Brain microvascular endothelial cell (primary cell): ENCODE results near the gene AFDN.

Experiments
- DNase-seq: peaks from one replicate; pipeline ENCODE4 v3.0.0-alpha.2; 2020
- H3K27ac ChIP-seq: fragments of 250-450 bp; sonication (Bioruptor Pico); 2 replicates; pipeline ENCODE4 v1.5.1; 2020; ENCODE audit warnings: mild to moderate bottlenecking, moderate library complexity
- H3K27me3 ChIP-seq: fragments of 250-450 bp; sonication (Bioruptor Pico); replicated peaks from 2 replicates; pipeline ENCODE4 v1.5.1; 2020; ENCODE audit warnings: mild to moderate bottlenecking
- H3K36me3 ChIP-seq: fragments of 250-450 bp; sonication (Bioruptor Pico); replicated peaks from 2 replicates; pipeline ENCODE4 v1.5.1; 2020; ENCODE audit warnings: mild to moderate bottlenecking
- H3K4me3 ChIP-seq: 2 replicates; pipeline ENCODE4 v1.5.1; 2011; ENCODE audit warnings: low read depth, mild to moderate bottlenecking, control low read depth, low read length, moderate library complexity
- in situ Hi-C: cut with HindIII; loops from 2 replicates; pipeline ENCODE4 v1.10.0; 2017; ENCODE audit warnings: low sequenced_read_pairs, low pct_ligation_motif_present
- TF ChIP-seq, protein P1 (sequence below): IDR thresholded peaks from 2 replicates; pipeline ENCODE4 v1.5.1; 2011; ENCODE audit warnings: low read depth, mild to moderate bottlenecking, moderate library complexity, low read length, control low read depth, inconsistent platforms; ENCODE audit errors: missing control alignments

Gene AFDN

DNA sequence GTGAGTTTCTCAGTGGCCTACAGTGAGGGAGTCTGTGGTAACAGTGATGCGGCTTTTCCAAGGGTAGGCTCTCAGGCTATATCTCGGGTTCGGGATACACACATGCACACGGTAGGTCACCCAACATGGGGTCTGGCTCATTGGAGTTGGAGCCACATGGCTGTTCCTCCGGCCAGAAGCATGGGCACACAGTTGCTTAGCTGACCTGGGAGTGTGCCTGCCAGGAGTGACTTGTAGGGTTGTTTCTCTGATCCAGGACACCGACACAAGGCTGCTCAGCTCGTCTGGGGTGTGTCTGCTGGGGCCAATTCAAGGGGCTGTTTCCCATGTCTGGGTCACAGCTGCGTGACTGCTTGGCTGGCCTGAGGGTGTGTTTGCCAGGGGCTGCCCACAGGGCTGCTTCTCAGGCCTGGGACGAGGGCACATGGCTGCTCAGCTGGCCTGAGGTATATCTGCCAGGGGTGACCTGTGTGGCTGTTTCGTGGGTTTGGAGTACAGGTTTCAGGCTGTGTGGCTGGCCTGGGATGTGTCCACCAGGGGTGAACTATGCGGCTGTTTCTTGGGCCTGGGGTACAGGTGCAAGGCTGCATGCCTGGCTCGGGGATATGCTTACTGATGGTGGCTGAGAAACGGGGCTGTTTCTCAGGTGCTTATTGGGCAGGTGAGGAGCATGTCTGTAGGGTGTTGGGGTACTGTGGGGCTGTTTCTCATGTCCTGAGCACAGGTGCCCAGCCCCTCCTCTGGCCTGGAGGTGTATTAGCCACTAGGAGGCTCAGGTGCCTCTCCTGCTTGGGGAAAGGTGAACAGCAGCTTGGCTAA lies 185.9 kb downstream of the AFDN start:
- in situ Hi-C loops: no loop called here

DNA sequence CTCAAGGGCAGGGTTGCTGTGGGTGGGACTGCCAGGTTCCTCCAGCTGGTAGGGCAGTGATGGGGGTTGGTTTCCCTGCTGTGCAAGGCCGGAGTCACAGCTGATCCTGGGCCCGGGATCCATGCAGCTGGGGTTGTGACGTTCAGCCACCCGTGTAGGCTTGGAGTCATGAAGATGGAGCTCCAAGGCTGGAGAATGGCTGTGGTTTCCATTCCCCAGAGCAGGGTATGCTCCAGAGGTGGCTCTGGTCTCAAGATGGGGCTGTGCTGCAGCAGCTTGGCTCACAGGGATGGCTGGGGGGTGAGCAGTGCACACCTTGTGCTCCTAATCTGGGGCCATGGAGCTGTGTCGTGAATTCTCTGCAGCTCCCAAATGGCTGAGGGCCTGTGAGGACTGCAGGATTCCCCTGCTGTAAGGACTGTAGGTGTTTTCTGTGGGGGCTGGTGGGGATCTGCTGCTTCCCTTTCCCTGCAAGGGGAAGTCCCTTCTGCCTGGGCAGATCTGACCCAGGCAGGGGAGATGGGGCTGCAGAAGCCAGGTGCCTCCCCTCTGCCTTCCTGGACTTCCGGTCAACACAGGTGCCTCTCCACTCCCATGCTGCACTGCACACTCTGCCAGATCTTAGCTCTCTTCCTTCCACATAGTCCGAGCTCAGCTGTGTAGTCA lies 186.7 kb downstream of the AFDN start:
- TF ChIP-seq, protein P1, sequence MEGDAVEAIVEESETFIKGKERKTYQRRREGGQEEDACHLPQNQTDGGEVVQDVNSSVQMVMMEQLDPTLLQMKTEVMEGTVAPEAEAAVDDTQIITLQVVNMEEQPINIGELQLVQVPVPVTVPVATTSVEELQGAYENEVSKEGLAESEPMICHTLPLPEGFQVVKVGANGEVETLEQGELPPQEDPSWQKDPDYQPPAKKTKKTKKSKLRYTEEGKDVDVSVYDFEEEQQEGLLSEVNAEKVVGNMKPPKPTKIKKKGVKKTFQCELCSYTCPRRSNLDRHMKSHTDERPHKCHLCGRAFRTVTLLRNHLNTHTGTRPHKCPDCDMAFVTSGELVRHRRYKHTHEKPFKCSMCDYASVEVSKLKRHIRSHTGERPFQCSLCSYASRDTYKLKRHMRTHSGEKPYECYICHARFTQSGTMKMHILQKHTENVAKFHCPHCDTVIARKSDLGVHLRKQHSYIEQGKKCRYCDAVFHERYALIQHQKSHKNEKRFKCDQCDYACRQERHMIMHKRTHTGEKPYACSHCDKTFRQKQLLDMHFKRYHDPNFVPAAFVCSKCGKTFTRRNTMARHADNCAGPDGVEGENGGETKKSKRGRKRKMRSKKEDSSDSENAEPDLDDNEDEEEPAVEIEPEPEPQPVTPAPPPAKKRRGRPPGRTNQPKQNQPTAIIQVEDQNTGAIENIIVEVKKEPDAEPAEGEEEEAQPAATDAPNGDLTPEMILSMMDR: no peak
- in situ Hi-C loops: no loop called here

More for the DNA sequence above, 185.9 kb downstream of the AFDN start:
- Histone ChIP-seq H3K27ac (no peak overlapping the region), H3K36me3 (no peaks in the 10 kb centered on the region), H3K4me3 (no peak overlapping the region), H3K27me3 (no peaks in the 10 kb centered on the region)
- TF ChIP-seq, protein P1: no peak
- DNase-seq: no peak

DNA sequence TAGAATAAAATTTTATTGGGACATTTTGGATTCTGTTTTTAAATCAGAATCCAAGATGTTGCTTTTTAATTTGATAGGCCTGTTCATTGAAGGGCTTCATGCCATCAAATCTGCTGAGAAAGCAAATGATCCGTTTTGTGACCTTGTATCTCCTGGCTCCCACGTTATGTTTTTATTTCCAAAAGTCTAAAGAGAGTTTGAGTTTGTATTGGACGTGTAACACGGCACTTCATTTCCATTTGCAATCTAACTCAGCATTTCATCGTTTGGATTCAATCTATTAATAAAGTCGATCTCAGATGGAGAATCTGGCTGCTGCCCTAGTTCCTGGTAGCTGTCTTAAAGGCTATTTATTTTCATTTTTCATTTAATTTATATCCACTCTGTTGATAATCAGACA lies 187.7 kb downstream of the AFDN start:
- Histone ChIP-seq H3K27ac (no peak overlapping the region), H3K36me3 (no peaks in the 10 kb centered on the region), H3K27me3 (no peaks in the 10 kb centered on the region), H3K4me3 (no peak overlapping the region)
- TF ChIP-seq, protein P1: no peak
- DNase-seq: no peak
- in situ Hi-C loops: no loop called here

More for the DNA sequence above, 186.7 kb downstream of the AFDN start:
- Histone ChIP-seq H3K4me3 (no peak overlapping the region), H3K27ac (no peak overlapping the region), H3K36me3 (no peaks in the 10 kb centered on the region), H3K27me3 (no peaks in the 10 kb centered on the region)
- no peak for DNase-seq

DNA sequence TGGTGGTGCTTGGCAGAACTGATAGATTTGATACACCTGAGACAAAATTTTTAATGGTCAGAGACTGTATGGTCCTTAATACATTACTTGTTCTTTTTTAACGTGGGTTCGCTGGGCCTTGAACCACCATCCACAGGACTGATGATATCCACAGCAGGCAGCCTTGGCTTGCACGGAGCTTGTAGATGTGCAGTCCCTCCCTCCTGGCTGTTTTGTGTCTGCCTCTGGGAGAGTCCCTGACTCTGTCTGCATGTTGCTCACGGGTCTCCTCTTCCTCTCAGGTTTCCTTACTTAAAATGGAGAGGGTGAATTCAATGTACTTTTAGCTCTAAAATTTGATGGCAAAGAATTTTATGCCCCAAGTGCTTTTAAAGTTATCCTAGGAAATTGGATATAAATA lies 188.3 kb downstream of the AFDN start:
- TF ChIP-seq, protein P1: no peak
- in situ Hi-C loops: no loop called here
- Histone ChIP-seq H3K27ac (no peak overlapping the region), H3K4me3 (no peak overlapping the region), H3K27me3 (no peaks in the 10 kb centered on the region), H3K36me3 (no peaks in the 10 kb centered on the region)
- DNase-seq: no peak

DNA sequence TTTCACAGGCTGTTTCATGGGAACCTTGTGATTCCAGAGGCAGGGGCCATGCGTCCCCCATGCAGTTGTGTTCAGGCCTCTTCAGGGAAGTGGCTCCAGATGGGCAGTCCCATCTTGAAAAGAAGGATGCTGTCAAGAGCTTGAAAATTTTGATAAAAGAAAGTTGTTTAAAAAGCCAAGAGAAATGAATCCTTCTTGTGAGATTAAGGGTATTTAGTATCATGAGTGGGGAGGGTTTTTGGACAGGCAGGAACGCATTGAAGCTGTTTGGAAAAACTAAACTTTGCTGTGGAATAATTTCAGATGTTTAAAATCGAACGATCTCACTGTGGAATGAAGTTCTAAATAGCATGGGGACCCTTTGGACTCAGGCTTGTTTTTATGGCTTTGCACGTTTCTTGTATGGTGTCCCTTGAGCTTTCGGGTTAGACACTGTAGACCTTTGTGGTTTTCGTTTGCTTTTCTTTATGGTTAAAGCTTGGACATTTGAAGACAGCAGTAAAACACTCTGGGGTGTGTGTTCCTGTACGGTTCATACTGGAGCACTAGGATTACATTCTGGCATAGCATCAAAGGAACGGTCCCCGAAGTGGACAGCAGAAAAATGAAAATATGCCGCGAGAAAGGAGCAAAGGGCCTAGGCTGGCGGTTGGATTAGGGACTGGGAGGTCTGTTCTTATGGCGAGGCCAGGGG lies 188.9 kb downstream of the AFDN start:
- Histone ChIP-seq H3K27me3 (no peaks in the 10 kb centered on the region), H3K4me3 (no peak overlapping the region), H3K27ac (no peak overlapping the region), H3K36me3 (no peaks in the 10 kb centered on the region)
- TF ChIP-seq, protein P1: no peak
- DNase-seq: no peak
- in situ Hi-C loops: no loop called here
